HEK293 (cell line): Measurements from ENCODE around the gene THSD7A.

Experiments
- CTCF ChIA-PET: fragments of 350-600 bp; formaldehyde crosslinking; extraction: SDS; loops from one replicate; lab custom pipeline; 2021; ENCODE audit warnings: antibody characterized with exemption; lab: Yijun Ruan, JAX
- POLR2A ChIA-PET: fragments of 300-600 bp; formaldehyde crosslinking; extraction: SDS; loops from one replicate; lab custom pipeline; 2020; ENCODE audit warnings: antibody characterized with exemption, inconsistent platforms; lab: Yijun Ruan, JAX
- H3K27ac ChIP-seq: fragments of 200-500 bp; sonication (Bioruptor generic); 2 replicates; pipeline ENCODE4 v1.5.1; 2014; ENCODE audit warnings: low read depth, low read length, control low read depth, inconsistent platforms; ENCODE audit errors: extremely low read depth
- H3K36me3 ChIP-seq, 2 experiments: fragments of 200-500 bp in 1 of 2; sonication (Bioruptor generic) in 1 of 2; 1 replicate in 1 of 2; 2 replicates in 1 of 2; pipeline ENCODE4 v1.5.1; 2014 to 2017; ENCODE audit warnings: inconsistent platforms in 2 of 2, low read length in 2 of 2; ENCODE audit not compliant: control insufficient read depth in 2 of 2, insufficient read depth in 1 of 2
- H3K4me1 ChIP-seq: fragments of 200-500 bp; sonication (Bioruptor generic); 2 replicates; pipeline ENCODE4 v1.5.1; 2014; ENCODE audit warnings: mild to moderate bottlenecking, low read length, inconsistent platforms; ENCODE audit not compliant: control insufficient read depth, insufficient read depth
- H3K4me3 ChIP-seq: 2 replicates; pipeline ENCODE4 v1.5.1; 2011; ENCODE audit warnings: low read depth, mild to moderate bottlenecking, control low read depth, low read length, moderate library complexity
- H3K9me3 ChIP-seq: fragments of 200-500 bp; sonication (Bioruptor generic); 2 replicates; pipeline ENCODE4 v1.5.1; 2014; ENCODE audit warnings: low read depth, low read length, inconsistent platforms; ENCODE audit not compliant: control insufficient read depth, insufficient read depth
- BCL11A ChIP-seq: fragments of 450-650 bp; formaldehyde crosslinking; IDR thresholded peaks from 2 replicates; pipeline ENCODE4 v1.5.1; 2016; ENCODE audit warnings: low read depth, missing biosample characterization, missing genetic modification characterization
- GLIS1 ChIP-seq: fragments of 450-650 bp; formaldehyde crosslinking; IDR thresholded peaks from 2 replicates; pipeline ENCODE4 v1.5.1; 2016; ENCODE audit warnings: missing biosample characterization, missing genetic modification characterization
- HOXA7 ChIP-seq: sonication (generic); formaldehyde crosslinking; IDR thresholded peaks from 2 replicates; pipeline ENCODE4 v1.8.1; 2022; ENCODE audit warnings: missing genetic modification reagents, borderline replicate concordance
- SCRT1 ChIP-seq: fragments of 450-650 bp; formaldehyde crosslinking; IDR thresholded peaks from 2 replicates; pipeline ENCODE4 v1.5.1; 2016; ENCODE audit warnings: missing biosample characterization, missing genetic modification characterization, borderline replicate concordance
- SP2 ChIP-seq: fragments of 450-650 bp; formaldehyde crosslinking; IDR thresholded peaks from 2 replicates; pipeline ENCODE4 v1.5.1; 2016; ENCODE audit warnings: missing biosample characterization, missing genetic modification characterization
- ZFP41 ChIP-seq: fragments of 450-650 bp; formaldehyde crosslinking; IDR thresholded peaks from 2 replicates; pipeline ENCODE4 v1.5.1; 2016; ENCODE audit warnings: missing biosample characterization, missing genetic modification characterization, borderline replicate concordance
- ZNF174 ChIP-seq: fragments of 450-650 bp; formaldehyde crosslinking; IDR thresholded peaks from 2 replicates; pipeline ENCODE4 v1.5.0; 2017; ENCODE audit warnings: missing biosample characterization, mild to moderate bottlenecking, missing genetic modification characterization
- ZNF184 ChIP-seq: fragments of 450-650 bp; IDR thresholded peaks from 2 replicates; pipeline ENCODE4 v1.5.1; 2018; ENCODE audit warnings: missing biosample characterization, mild to moderate bottlenecking, missing genetic modification characterization
- ZNF2 ChIP-seq: fragments of 450-650 bp; formaldehyde crosslinking; IDR thresholded peaks from 2 replicates; pipeline ENCODE4 v1.5.1; 2016; ENCODE audit warnings: missing biosample characterization, missing genetic modification characterization
- ZNF211 ChIP-seq: fragments of 450-650 bp; formaldehyde crosslinking; IDR thresholded peaks from 2 replicates; pipeline ENCODE4 v1.5.1; 2016; ENCODE audit warnings: low read depth, missing biosample characterization, missing genetic modification characterization
- ZNF214 ChIP-seq: fragments of 450-650 bp; formaldehyde crosslinking; IDR thresholded peaks from 2 replicates; pipeline ENCODE4 v1.5.1; 2017; ENCODE audit warnings: missing biosample characterization, mild to moderate bottlenecking, missing genetic modification characterization, borderline replicate concordance
- ZNF37A ChIP-seq: fragments of 450-650 bp; IDR thresholded peaks from 2 replicates; pipeline ENCODE4 v1.5.1; 2018; ENCODE audit warnings: missing biosample characterization, missing genetic modification characterization
- ZNF449 ChIP-seq: fragments of 450-650 bp; formaldehyde crosslinking; IDR thresholded peaks from 2 replicates; pipeline ENCODE4 v1.5.1; 2017; ENCODE audit warnings: missing biosample characterization, mild to moderate bottlenecking, missing genetic modification characterization, moderate library complexity
- ZNF488 ChIP-seq: fragments of 450-650 bp; formaldehyde crosslinking; IDR thresholded peaks from 2 replicates; pipeline ENCODE4 v1.5.1; 2016; ENCODE audit warnings: missing biosample characterization, missing genetic modification characterization
- ZNF596 ChIP-seq: fragments of 450-650 bp; IDR thresholded peaks from 2 replicates; pipeline ENCODE4 v1.5.0; 2018; ENCODE audit warnings: missing biosample characterization, mild to moderate bottlenecking, missing genetic modification characterization, moderate library complexity
- ZNF701 ChIP-seq: fragments of 450-650 bp; formaldehyde crosslinking; IDR thresholded peaks from 2 replicates; pipeline ENCODE4 v1.5.1; 2016; ENCODE audit warnings: missing biosample characterization, missing genetic modification characterization
- ZNF768 ChIP-seq: fragments of 450-650 bp; formaldehyde crosslinking; IDR thresholded peaks from 2 replicates; pipeline ENCODE4 v1.5.1; 2018; ENCODE audit warnings: missing biosample characterization, mild to moderate bottlenecking, missing genetic modification characterization
- ZNF791 ChIP-seq: fragments of 450-650 bp; formaldehyde crosslinking; IDR thresholded peaks from 2 replicates; pipeline ENCODE4 v1.5.1; 2016; ENCODE audit warnings: missing biosample characterization, missing genetic modification characterization
- ZXDB ChIP-seq: fragments of 450-650 bp; formaldehyde crosslinking; IDR thresholded peaks from 2 replicates; pipeline ENCODE4 v1.5.1; 2016; ENCODE audit warnings: missing biosample characterization, missing genetic modification characterization
- TF ChIP-seq, protein P1 (sequence below): fragments of 450-650 bp; formaldehyde crosslinking; IDR thresholded peaks from 2 replicates; pipeline ENCODE4 v1.5.1; 2016; ENCODE audit warnings: missing biosample characterization, missing genetic modification characterization
- TF ChIP-seq, protein P2 (sequence below): fragments of 450-650 bp; formaldehyde crosslinking; IDR thresholded peaks from 2 replicates; pipeline ENCODE4 v1.5.1; 2016; ENCODE audit warnings: missing biosample characterization, missing genetic modification characterization
- TF ChIP-seq, protein P3 (sequence below): fragments of 450-650 bp; formaldehyde crosslinking; IDR thresholded peaks from 2 replicates; pipeline ENCODE4 v1.5.1; 2016; ENCODE audit warnings: missing biosample characterization, missing genetic modification characterization

Gene THSD7A

GRCh38 chr7:11702938-11703337 is 129.1 kb downstream of the THSD7A start (continued):
- no peak for TF ChIP-seq ZNF449

DNA sequence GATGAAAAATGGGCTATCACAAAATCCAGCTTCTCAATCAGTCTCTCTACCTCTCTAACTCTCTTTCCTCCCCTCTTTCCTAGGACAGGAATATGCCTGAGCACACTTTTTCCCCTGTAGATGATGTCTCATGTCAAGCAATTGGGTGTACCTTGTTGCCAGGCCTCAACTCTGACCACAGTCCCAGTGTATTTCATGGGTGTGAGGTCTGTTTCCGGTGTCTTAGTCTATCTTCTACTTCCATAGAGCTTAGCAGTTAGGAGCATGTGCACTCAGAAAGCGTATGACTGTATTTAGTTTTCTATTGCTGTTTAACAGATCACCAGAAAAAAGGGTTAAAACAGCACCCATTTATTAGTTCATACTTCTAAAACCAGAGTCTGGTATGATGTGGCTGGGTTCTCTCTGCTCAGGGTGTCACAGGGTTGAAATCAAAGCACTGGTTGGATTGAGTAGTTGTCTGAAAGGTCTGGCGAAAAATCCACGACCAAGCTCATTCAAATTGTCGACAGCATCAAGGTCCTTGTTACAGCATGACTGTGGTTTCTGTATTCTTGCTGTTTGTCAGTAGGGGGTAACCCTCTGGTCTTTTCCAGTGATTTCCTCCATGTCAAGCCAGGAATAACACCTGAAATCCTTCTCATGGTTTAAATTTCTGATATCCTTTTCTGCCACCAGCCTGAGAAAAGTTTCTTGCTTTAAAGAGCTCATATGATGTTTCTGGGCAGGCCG is 130.0 kb downstream of the THSD7A start:
- Histone ChIP-seq H3K36me3 (no peaks in the 10 kb centered on the region), H3K9me3 (no peaks in the 10 kb centered on the region), H3K4me1 (peaks cover 1% of the 10 kb centered on the region; the same call in 1 of the 2 replicates), H3K27ac (no peak overlapping the region), H3K4me3 (no peak overlapping the region)
- ChIA-PET POLR2A (no interaction called here), CTCF (interaction anchor here (0.5 to 0.6 kb wide), 2 partner anchors 22 to 265 kb away, joined by 3 to 4 read pairs; no protein-coding TSS in a partner anchor)
- TF ChIP-seq, protein P1, sequence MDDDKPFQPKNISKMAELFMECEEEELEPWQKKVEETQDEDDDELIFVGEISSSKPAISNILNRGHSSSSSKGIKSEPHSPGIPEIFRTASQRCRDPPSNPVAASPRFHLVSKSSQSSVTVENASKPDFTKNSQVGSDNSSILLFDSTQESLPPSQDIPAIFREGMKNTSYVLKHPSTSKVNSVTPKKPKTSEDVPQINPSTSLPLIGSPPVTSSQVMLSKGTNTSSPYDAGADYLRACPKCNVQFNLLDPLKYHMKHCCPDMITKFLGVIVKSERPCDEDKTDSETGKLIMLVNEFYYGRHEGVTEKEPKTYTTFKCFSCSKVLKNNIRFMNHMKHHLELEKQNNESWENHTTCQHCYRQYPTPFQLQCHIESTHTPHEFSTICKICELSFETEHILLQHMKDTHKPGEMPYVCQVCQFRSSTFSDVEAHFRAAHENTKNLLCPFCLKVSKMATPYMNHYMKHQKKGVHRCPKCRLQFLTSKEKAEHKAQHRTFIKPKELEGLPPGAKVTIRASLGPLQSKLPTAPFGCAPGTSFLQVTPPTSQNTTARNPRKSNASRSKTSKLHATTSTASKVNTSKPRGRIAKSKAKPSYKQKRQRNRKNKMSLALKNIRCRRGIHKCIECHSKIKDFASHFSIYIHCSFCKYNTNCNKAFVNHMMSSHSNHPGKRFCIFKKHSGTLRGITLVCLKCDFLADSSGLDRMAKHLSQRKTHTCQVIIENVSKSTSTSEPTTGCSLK (tag by site-specific recombination), result no peak
- no peak for TF ChIP-seq ZNF596 (tag by site-specific recombination)
- TF ChIP-seq ZNF37A (tag by site-specific recombination), result no peak
- no peak for TF ChIP-seq ZNF701 (tag by site-specific recombination)
- no peak for TF ChIP-seq ZNF768 (tag by site-specific recombination)
- TF ChIP-seq ZNF184 (tag by site-specific recombination), result no peak
- TF ChIP-seq SCRT1, result no peak
- no peak for TF ChIP-seq ZNF174 (tag by site-specific recombination)
- no peak for TF ChIP-seq ZNF791
- TF ChIP-seq ZNF211 (tag by site-specific recombination), result no peak

GRCh38 chr7:11699666-11700065 is 132.3 kb downstream of the THSD7A start:
- ChIA-PET POLR2A (no interaction called here), CTCF (no interaction called here)
- Histone ChIP-seq H3K4me1 (no peaks in the 10 kb centered on the region), H3K4me3 (no peak overlapping the region), H3K9me3 (no peaks in the 10 kb centered on the region), H3K36me3 (no peaks in the 10 kb centered on the region), H3K27ac (no peak overlapping the region)
- TF ChIP-seq ZNF214 (tag by site-specific recombination) (no peak), ZNF768 (tag by site-specific recombination) (no peak), ZXDB (tag by site-specific recombination) (no peak), GLIS1 (no peak), ZNF449 (no peak), ZNF2 (tag by site-specific recombination) (no peak), ZFP41 (no peak), SP2 (no peak), BCL11A (tag by site-specific recombination) (no peak), HOXA7 (CRISPR knock-in tag) (no peak), ZNF488 (no peak)
- TF ChIP-seq, protein P2, sequence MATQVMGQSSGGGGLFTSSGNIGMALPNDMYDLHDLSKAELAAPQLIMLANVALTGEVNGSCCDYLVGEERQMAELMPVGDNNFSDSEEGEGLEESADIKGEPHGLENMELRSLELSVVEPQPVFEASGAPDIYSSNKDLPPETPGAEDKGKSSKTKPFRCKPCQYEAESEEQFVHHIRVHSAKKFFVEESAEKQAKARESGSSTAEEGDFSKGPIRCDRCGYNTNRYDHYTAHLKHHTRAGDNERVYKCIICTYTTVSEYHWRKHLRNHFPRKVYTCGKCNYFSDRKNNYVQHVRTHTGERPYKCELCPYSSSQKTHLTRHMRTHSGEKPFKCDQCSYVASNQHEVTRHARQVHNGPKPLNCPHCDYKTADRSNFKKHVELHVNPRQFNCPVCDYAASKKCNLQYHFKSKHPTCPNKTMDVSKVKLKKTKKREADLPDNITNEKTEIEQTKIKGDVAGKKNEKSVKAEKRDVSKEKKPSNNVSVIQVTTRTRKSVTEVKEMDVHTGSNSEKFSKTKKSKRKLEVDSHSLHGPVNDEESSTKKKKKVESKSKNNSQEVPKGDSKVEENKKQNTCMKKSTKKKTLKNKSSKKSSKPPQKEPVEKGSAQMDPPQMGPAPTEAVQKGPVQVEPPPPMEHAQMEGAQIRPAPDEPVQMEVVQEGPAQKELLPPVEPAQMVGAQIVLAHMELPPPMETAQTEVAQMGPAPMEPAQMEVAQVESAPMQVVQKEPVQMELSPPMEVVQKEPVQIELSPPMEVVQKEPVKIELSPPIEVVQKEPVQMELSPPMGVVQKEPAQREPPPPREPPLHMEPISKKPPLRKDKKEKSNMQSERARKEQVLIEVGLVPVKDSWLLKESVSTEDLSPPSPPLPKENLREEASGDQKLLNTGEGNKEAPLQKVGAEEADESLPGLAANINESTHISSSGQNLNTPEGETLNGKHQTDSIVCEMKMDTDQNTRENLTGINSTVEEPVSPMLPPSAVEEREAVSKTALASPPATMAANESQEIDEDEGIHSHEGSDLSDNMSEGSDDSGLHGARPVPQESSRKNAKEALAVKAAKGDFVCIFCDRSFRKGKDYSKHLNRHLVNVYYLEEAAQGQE, result no peak
- TF ChIP-seq, protein P3, sequence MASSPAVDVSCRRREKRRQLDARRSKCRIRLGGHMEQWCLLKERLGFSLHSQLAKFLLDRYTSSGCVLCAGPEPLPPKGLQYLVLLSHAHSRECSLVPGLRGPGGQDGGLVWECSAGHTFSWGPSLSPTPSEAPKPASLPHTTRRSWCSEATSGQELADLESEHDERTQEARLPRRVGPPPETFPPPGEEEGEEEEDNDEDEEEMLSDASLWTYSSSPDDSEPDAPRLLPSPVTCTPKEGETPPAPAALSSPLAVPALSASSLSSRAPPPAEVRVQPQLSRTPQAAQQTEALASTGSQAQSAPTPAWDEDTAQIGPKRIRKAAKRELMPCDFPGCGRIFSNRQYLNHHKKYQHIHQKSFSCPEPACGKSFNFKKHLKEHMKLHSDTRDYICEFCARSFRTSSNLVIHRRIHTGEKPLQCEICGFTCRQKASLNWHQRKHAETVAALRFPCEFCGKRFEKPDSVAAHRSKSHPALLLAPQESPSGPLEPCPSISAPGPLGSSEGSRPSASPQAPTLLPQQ, result no peak
